ENCODE data around the gene CERK. TPM values are rescaled to one million over a fixed set of nuclear protein-coding genes. Genes with fewer than 3 reads are reported as not detected.

CERK gene
- total RNA-seq, 1 donor from 2014 or later = 42.0 TPM

GRCh38 chr22:46677323-46678002 lies 60.6 kb downstream of the CERK start:
- no peak for DNase-seq

- no peak for DNase-seq
These were observed 61.2 kb downstream of the CERK start for GRCh38 chr22:46676881-46677280.

GRCh38 chr22:46676479-46676878 lies 61.6 kb downstream of the CERK start:
- DNase-seq = no peak

GRCh38 chr22:46675938-46676337 lies 62.1 kb downstream of the CERK start:
- no peak for DNase-seq

GRCh38 chr22:46675479-46675878 lies 62.6 kb downstream of the CERK start:
- DNase-seq = no peak

DNA sequence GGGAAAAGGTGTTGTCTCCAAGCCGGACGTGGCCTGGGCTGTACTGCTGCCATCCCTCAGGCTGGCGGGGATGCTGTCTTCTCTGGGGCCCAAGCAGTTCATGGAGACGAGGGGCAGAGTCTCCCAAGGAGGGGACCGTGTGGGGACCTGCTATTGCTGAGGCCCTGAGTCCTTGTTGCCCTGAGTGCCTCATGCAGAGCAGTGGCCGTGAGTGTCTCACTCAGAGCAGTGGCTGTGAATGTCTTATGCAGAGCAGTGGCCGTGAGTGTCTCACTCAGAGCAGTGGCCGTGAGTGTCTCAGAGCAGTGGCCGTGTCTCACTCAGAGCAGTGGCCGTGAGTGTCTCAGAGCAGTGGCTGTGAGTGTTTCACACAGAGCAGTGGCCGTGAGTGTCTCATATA lies 63.1 kb downstream of the CERK start:
- DNase-seq = no peak

GRCh38 chr22:46674367-46674781 lies 63.7 kb downstream of the CERK start:
- no peak for DNase-seq

- no peak for DNase-seq
These were observed 64.3 kb downstream of the CERK start for GRCh38 chr22:46673662-46674236.

DNA sequence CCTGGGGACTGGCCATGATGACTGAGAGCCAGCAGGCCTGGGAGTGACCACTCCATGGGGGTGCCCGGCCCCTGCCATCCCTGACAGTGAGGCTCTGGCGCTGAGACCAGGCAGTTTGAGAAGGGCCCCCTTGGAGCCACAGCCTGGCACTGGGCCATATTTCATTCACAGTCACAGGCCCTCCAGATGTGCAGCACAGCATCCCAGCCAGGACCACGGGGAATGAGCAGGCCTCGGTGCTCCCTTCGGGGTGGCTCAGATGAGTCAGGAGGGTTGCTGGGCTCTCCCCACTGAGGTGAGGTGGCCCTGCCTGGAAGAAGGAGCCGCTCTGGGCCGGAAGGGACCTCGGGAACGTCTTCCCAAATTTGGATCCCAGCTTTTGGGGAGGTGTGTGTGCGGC lies 64.8 kb downstream of the CERK start:
- no peak for DNase-seq

DNA sequence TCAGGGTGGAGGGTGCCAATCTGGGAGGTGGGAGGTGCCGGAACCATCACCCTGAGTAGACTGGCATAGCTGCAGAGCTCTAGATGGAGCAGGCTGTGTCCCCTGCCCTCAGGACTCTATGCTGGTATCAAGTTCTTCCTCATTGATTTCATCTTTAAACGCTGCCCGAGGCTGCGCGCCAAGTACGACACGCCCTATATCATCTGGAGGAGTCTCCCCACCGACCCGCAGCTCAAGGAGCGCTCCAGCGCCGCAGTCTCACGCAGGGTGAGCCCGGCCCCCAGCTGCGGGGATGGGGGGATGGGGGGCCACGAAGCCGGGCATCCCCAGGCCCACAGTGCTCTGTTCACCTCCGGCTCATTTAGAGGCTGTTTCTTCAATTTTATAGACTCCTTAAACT lies 65.3 kb downstream of the CERK start:
- no peak for DNase-seq

- DNase-seq = no peak
These were observed 66.1 kb downstream of the CERK start for GRCh38 chr22:46671824-46672432.

- DNase-seq = no peak
These were observed 68.9 kb downstream of the CERK start for GRCh38 chr22:46669201-46669600.

GRCh38 chr22:46668116-46668515 lies 69.9 kb downstream of the CERK start:
- no peak for DNase-seq

DNA sequence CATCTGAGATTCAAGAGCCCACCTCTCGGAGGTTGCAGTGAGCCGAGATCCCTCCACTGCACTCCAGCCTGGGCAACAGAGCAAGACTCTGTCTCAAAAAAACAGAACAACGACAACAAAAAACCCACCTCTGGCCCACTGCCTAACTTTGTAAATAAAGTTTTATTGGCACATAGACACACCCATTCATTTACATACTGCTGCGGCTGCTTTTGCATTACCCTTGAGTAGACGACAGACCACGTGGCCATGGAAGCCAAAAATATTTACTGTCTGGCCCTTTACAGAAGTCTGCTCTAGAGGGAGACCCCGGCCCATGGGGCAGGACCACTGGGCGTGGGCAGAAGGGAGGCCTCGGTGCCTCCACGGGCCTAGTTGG lies 70.8 kb downstream of the CERK start:
- DNase-seq = no peak

DNA sequence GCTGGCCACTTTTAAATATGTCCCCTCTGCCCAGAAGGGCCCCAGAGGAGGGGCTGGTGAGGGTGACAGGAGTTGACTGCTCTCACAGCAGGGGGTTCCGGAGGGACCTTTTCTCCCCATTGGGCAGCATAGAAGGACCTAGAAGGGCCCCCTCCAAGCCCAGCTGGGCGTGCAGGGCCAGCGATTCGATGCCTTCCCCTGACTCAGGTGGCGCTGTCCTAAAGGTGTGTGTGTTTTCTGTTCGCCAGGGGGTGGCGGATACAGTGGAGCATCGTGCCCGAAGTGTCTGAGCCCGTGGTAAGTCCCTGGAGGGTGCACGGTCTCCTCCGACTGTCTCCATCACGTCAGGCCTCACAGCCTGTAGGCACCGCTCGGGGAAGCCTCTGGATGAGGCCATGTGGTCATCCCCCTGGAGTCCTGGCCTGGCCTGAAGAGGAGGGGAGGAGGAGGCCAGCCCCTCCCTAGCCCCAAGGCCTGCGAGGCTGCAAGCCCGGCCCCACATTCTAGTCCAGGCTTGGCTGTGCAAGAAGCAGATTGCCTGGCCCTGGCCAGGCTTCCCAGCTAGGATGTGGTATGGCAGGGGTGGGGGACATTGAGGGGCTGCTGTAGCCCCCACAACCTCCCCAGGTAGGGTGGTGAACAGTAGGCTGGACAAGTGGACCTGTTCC lies 71.3 kb downstream of the CERK start:
- DNase-seq = no peak

- DNase-seq = no peak
These were observed 72.2 kb downstream of the CERK start for GRCh38 chr22:46665751-46666280.

DNA sequence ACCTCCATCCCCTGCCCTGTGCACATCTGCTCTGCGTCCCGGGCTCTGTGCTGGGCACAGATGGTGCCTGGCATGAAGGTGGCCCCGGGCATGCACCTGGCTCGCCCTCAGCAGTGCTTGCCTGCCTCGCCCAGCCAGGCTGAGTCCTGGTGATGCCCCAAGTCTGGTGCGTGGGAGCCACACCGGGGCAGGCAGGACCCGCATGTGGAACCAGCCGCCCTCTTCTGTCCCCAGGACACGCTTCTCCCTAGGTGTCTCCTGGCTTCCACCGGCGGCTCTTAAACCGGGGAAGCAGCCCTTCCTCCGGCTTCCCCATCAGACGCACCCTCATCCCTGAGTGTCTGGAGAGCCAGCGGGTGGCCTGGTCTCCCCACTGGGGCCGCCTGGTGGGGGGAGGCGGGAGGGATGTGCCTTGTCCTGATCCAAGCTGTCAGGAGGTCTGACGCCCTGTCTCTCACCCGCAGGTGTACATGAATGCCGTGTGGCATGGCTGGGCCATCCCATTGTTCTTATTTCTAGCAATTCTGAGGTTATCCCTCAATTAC lies 72.8 kb downstream of the CERK start:
- no peak for DNase-seq

- DNase-seq = no peak
These were observed 73.7 kb downstream of the CERK start for GRCh38 chr22:46664301-46664855.

GRCh38 chr22:46663436-46664100 lies 74.5 kb downstream of the CERK start:
- no peak for DNase-seq

DNA sequence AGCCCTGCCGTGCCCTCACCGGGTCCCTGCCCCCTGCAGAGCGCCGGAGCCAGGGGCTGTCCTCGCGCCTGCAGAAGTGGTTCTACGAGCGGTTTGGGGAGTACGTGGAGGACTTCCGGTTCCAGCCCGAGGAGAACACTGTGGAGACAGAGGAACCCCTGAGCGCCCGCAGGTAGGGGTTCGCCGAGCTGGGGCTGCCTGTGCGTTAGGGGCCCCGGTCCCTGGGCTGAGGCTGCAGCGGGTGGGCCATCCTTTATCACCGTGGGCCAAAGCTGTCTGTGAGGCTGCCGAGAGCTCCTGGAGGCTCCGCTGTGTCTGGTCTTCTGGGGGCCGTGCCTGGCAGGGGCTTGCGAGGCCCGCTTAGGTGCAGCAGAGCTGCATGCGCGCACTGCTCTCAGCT lies 75.1 kb downstream of the CERK start:
- no peak for DNase-seq

DNA sequence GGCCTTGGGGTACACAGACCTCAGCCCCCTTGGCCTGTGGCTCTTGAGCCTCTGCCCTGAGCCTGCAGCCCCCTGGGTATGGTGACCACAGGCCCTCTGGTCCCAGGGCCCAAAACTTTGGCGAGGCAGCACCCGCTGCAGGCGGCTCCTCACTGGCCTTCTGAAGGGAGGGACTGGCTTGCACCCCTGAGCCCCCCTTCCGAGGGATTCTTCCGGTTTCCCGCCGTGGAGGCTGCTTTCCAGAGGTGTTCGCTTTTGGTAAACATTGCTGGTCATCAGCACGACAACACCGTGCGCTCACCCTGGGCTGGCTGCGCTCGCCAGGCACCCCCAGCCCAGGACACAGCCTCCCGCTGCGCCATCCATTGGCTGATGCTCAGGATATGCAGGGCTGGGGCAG lies 75.8 kb downstream of the CERK start:
- DNase-seq = no peak

DNA sequence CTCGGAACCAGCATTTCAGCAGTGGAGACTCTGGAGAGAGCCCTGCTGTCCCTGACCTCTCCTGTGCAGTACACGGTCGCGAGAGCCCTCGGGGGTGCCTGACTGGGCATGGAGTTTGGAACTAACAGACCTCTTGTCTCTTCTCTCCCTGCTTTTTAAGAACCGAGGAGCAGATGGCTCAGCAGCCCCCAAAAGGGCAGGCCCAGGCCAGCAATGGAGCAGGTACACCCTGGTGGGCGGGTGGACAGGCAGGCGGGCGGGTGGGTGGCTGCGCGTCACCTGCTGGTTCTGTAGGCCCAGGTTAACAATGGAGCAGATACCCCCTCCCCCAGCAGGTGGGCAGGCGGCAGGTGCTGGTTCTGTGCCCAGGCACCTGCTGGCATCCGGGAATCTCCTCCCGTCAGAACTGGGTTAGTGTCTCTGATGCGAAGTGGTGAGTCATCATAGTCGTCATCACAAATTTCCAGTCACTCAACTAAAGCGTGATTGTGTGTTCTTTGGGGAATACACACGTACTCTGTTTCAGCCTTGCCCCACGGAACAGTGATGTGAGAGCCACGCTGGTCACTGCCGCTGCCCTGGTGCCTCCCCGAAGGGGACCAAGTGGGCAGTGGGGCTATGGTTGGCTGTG lies 76.7 kb downstream of the CERK start:
- DNase-seq = peak; percentile 26

Data from occipital lobe (tissue), 2 donors.